Measurements from ENCODE around the gene WWC1. TPM values are rescaled to one million over a fixed set of nuclear protein-coding genes. Genes with fewer than 3 reads are reported as not detected.

The WWC1 gene
- total and polyA plus RNA-seq, 2 experiments from 2014 or later, result 27.6 to 27.8 TPM

DNA sequence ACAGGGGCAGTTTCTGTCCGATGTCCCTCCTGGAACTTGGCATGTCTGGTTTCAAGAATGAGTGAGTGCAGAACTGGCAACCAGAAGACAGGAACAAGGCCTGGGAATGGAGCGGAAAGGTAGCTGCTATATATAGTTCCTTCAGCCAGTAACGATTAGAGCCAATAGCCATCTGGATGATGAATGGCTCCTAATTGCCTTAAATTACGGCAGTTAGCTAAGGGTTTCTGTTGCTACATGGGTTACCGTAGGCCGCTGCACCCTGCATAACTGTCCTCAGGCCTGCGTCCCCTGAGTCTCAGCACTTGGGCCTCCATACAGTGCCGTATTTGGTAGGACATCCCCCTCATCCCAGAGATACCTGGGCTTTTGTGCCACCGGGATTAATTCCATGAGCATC lies 29.4 kb downstream of the WWC1 start:
- H3K9me3 ChIP-seq (ENCODE audit: low read depth), result no peaks in the 10 kb centered on the region
- H2AFZ ChIP-seq, result no peak overlapping the region
- H4K20me1 ChIP-seq (ENCODE audit: insufficient read depth, poor library complexity, severe bottlenecking), result no peaks in the 10 kb centered on the region
- peaks cover 71% of the 10 kb centered on the region for H3K79me2 ChIP-seq
- H3K27ac ChIP-seq, result no peak overlapping the region
- peaks cover 31% of the 10 kb centered on the region for H3K4me1 ChIP-seq (ENCODE audit: insufficient read depth)
- no peaks in the 10 kb centered on the region for H3K9me2 ChIP-seq (replicated peaks; ENCODE audit: insufficient read depth)
- 75% methylated on average over 9 of the region's 9 CpGs for WGBS (ENCODE audit: low lambda C conversion rate, missing lambda C conversion rate)
- H3K4me3 ChIP-seq, result no peak overlapping the region
- H3K36me3 ChIP-seq (replicated peaks; ENCODE audit: insufficient read depth, low read depth), result no peaks in the 10 kb centered on the region
- no peak for DNase-seq (ENCODE audit: low spot score)
- no peak overlapping the region for H3K4me2 ChIP-seq
- no peaks in the 10 kb centered on the region for H3K27me3 ChIP-seq
- TF ChIP-seq, protein P1, sequence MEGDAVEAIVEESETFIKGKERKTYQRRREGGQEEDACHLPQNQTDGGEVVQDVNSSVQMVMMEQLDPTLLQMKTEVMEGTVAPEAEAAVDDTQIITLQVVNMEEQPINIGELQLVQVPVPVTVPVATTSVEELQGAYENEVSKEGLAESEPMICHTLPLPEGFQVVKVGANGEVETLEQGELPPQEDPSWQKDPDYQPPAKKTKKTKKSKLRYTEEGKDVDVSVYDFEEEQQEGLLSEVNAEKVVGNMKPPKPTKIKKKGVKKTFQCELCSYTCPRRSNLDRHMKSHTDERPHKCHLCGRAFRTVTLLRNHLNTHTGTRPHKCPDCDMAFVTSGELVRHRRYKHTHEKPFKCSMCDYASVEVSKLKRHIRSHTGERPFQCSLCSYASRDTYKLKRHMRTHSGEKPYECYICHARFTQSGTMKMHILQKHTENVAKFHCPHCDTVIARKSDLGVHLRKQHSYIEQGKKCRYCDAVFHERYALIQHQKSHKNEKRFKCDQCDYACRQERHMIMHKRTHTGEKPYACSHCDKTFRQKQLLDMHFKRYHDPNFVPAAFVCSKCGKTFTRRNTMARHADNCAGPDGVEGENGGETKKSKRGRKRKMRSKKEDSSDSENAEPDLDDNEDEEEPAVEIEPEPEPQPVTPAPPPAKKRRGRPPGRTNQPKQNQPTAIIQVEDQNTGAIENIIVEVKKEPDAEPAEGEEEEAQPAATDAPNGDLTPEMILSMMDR (IDR thresholded peaks at IDR 0.05; ENCODE audit: poor library complexity), result no peak
- TF ChIP-seq EZH2 (IDR thresholded peaks at IDR 0.05; ENCODE audit: borderline replicate concordance), result no peak

DNA sequence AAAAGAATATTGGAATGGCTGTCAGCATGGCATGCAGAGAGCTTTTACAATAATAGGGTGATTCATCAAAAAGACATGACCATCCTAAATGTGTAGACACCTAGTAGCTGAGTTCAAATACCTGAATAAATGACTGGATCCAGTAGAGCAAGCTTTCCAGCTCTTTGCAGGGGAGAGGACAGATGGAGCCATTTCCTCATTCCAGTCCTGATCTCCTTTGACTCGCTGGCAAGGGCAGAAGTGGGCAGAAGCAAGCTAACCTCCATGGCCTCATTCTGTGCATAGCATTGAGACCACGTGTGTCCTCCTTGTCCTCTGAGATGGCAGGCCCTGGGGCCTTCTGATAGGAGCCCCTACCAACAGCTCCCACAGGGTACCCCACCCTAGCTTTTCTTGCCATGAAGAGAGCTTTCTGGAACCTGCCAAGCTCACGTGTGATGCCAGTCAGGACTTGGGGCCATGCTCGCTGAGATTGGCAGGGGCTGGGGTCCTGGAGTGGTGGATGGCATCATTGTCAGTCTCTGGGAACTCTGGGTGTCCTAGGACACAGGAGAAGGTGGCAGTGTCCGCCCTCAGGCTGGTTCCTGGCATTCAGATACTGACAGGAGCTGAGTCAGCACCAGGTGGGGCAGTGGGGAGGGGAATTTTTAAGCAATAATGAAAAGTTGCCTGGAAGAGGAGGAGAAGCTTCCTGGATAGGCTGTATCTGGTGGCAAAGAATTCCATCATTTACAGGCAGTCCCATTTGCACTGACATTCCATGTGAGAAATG lies 33.6 kb downstream of the WWC1 start:
- no peaks in the 10 kb centered on the region for H3K9me2 ChIP-seq (replicated peaks; ENCODE audit: insufficient read depth)
- H2AFZ ChIP-seq, result no peak overlapping the region
- H3K79me2 ChIP-seq, result peaks cover 77% of the 10 kb centered on the region
- H3K27ac ChIP-seq, result peak overlapping the region; percentile 47
- H3K4me2 ChIP-seq, result no peak overlapping the region
- no peak for DNase-seq (ENCODE audit: low spot score)
- H3K4me1 ChIP-seq (ENCODE audit: insufficient read depth), result peaks cover 29% of the 10 kb centered on the region
- H3K4me3 ChIP-seq, result no peak overlapping the region
- H3K27me3 ChIP-seq, result no peaks in the 10 kb centered on the region
- H3K9me3 ChIP-seq (ENCODE audit: low read depth), result no peaks in the 10 kb centered on the region
- TF ChIP-seq EZH2 (IDR thresholded peaks at IDR 0.05; ENCODE audit: borderline replicate concordance) (no peak), EZH2phosphoT487 (IDR thresholded peaks at IDR 0.05; ENCODE audit: low read depth, severe bottlenecking, unreplicated experiment) (no peak)
- TF ChIP-seq, protein P1 (IDR thresholded peaks at IDR 0.05; ENCODE audit: poor library complexity), result no peak
- H4K20me1 ChIP-seq (ENCODE audit: insufficient read depth, poor library complexity, severe bottlenecking), result peaks cover 4% of the 10 kb centered on the region
- WGBS (ENCODE audit: low lambda C conversion rate, missing lambda C conversion rate), result 77% methylated on average over 5 of the region's 5 CpGs
- H3K36me3 ChIP-seq (replicated peaks; ENCODE audit: insufficient read depth, low read depth), result no peaks in the 10 kb centered on the region

DNA sequence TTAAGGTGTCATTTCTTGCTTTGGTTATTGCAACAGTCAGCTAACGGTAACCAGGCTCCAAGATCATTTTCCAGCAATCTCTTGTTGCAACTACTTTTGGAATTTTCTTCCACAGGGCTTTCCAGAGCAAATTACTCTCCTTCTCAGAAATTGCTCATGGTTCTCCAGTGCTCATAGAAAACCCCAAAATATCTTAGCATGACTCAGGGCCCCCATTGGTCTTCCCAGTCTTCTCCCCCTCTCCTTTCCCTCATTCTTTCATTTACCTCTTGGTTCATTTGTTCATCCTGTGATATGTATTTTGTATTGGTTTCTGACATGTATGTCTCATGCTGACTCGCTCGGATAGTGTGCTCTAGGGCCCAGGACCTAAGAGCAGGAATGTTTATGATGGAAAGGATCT lies 35.6 kb downstream of the WWC1 start:
- Histone ChIP-seq H3K4me2 (no peak overlapping the region), H3K9me3 (ENCODE audit: low read depth) (no peaks in the 10 kb centered on the region), H3K36me3 (replicated peaks; ENCODE audit: insufficient read depth, low read depth) (no peaks in the 10 kb centered on the region), H3K27me3 (no peaks in the 10 kb centered on the region), H3K4me1 (ENCODE audit: insufficient read depth) (peaks cover 32% of the 10 kb centered on the region), H3K79me2 (peaks cover 77% of the 10 kb centered on the region), H3K9me2 (replicated peaks; ENCODE audit: insufficient read depth) (no peaks in the 10 kb centered on the region), H2AFZ (no peak overlapping the region), H4K20me1 (ENCODE audit: insufficient read depth, poor library complexity, severe bottlenecking) (peaks cover 4% of the 10 kb centered on the region), H3K4me3 (no peak overlapping the region), H3K27ac (peak overlapping the region; percentile 4)
- no peak for DNase-seq (ENCODE audit: low spot score)
- TF ChIP-seq EZH2 (IDR thresholded peaks at IDR 0.05; ENCODE audit: borderline replicate concordance) (no peak), EZH2phosphoT487 (IDR thresholded peaks at IDR 0.05; ENCODE audit: low read depth, severe bottlenecking, unreplicated experiment) (no peak)
- TF ChIP-seq, protein P1 (IDR thresholded peaks at IDR 0.05; ENCODE audit: poor library complexity), result no peak
- WGBS (ENCODE audit: low lambda C conversion rate, missing lambda C conversion rate), result 79% methylated on average over 3 of the region's 3 CpGs
